CD4-positive, alpha-beta T cell treated with Interleukin-2 at 100 ng/mL for 4 hours (primary cell): ENCODE data around the gene GDF11.
"Not testable (repeated sequence)": the region's sequence is repeated elsewhere in the genome, so short reads cannot be mapped to it uniquely, and the experiment has no call there.

Experiments
- DNase-seq: peaks from one replicate; pipeline ENCODE4 v3.0.0-alpha.2; 2020; ENCODE audit warnings: low spot score

GDF11 gene

DNA sequence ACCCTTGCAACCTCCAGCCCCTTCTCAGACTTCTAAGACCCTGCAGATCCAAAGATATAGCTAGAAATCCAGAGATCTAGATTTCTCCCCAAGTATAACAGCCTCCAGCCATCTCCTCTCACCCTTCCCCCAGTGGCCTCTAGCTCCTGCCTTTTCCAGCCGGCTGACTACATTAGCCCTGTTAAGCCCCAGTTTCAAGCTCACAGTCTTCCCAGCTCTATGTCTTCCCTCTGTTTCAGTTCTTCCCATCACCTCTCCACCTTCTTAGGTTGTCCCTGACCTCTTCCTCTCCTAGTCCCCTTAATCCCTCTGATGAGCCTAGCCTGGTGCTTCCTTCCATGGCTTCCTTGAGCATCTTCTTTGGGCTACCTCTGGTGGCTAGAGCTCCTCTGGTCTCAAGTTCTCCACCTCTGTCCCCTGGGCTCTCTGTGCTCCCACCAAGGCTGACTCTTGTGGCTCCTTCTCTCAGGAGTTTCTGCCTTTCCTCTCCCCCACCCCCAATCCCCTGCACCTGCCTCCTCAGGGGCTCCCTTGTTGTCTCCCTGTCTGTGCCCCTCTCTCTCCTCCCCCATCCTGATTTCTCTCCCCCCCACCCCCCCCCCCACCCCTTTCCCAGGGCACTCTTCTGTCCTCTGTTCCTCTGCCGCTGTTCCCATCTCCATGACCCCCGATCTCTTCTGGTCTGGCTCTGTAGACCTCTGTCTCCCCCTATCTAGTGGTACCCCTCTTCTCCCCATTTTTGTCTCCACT is 816 bp upstream of the GDF11 start:
- no peak for DNase-seq

GRCh38 chr12:55743406-55744339 is 751 bp downstream of the GDF11 start:
- peak; percentile 45 for DNase-seq

DNA sequence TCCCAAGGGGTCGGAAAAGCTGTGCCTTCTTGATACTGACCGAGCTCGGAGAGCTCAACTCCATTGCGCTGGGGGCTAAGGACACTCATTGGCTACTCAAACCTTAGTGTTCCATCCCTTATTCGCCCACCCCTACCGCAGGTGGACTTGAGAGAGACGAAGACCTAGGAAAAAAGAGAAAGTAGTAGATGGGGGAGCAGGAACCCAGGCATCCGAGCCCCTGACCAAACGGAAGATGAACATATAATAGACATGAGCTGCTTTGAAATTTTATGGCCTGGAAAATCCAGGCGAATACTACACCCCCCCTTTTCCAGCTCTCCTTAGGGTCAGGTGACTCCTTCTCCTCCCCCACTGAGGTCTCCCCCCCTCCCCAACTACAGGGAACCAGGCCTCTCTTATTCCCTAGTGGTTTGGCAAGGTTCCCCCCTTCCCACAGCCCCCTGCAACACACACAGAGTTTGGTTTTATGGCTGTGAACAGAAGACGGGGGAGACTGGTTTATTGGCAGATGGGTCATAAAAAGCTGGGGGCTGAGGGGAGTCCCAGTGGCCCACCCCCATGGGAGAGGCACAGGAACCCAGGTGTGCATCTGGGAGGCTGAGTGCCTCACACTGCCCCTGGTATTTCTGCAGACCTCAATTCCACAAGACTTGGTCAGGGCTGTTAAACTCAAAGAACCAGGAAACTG is 1.6 kb downstream of the GDF11 start:
- DNase-seq: no peak

- no peak for DNase-seq
These were observed 2.6 kb downstream of the GDF11 start for GRCh38 chr12:55745361-55746173.

DNA sequence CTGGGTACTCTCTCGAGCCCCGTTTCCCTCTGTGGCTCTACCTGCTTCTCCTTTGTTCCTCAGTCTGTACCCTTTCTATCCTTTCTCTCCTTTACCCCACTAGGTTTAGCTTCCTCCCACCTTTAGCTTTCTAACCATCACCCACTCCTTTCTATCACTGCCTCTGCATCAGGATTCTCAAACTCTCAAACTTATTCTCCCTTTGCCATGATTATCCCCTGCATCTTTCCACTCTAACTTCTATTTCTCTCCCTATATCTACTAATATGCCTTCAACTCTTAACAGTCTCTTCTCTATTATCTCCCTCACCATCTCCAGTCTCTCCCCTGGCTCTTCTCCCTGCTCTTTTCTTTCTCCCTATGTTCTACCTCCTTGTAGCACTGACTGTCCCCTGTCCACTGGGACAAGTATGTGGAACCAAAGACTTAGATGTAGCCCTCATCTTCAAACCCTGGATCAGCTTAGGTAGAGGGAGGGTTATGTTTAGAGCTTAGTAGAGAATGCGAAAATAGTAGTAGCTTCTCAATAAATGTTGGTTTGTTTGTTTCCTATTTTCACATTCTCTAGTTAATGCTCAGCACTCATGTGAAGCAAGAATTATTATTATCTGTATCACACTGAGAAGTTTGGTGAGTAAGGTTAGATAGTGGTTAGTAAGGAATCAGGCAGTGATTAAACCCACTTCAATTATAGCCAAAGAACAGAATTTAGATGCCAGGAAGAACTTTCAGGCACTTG is 3.4 kb downstream of the GDF11 start:
- DNase-seq: no peak

- no peak for DNase-seq
These were observed 4.0 kb downstream of the GDF11 start for GRCh38 chr12:55746913-55747231.

DNA sequence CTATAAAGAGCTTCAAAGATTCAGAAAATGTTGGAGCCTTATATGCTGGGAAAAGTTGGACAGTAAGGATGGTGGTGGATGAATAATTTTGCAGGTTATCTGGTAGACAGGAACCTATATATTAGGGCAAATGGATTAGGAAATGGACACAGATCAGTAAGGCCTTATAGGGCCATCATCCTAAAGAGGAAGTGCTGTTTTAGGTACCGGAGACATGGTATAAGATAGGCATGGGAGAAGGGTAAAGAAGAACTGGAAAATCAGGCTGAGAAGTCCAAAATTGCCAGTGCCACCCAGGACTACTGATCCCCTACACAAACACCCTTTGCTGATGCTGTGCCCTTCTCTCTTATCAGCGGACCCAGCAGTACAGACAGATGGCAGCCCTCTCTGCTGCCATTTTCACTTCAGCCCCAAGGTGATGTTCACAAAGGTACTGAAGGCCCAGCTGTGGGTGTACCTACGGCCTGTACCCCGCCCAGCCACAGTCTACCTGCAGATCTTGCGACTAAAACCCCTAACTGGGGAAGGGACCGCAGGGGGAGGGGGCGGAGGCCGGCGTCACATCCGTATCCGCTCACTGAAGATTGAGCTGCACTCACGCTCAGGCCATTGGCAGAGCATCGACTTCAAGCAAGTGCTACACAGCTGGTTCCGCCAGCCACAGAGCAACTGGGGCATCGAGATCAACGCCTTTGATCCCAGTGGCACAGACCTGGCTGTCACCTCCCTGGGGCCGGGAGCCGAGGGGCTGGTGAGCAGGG is 5.5 kb downstream of the GDF11 start:
- no peak for DNase-seq

- no peak for DNase-seq
These were observed 12.3 kb downstream of the GDF11 start for GRCh38 chr12:55755246-55755645.

- no peak for DNase-seq
These were observed 14.8 kb downstream of the GDF11 start for GRCh38 chr12:55757701-55758100.

- DNase-seq: not testable (repeated sequence)
These were observed 15.7 kb downstream of the GDF11 start for GRCh38 chr12:55758575-55758974.

DNA sequence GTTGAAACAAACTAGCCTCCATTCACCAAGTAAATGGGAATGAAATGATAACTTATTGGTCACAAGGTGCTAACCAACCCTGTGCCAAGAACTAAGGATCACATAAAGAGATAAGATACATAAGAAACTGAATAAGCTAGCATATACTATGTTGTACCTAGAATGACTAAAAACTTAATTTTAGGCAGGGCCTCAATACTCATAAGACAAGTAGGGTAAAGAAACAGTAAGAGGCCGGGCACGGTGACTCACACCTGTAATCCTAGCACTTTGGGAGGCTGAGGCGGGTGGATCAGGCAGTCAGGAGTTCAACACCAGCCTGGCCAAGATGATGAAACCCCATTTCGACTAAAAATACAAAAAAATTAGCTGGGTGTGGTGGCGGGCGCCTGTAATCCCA is 17.7 kb downstream of the GDF11 start:
- no peak for DNase-seq

DNA sequence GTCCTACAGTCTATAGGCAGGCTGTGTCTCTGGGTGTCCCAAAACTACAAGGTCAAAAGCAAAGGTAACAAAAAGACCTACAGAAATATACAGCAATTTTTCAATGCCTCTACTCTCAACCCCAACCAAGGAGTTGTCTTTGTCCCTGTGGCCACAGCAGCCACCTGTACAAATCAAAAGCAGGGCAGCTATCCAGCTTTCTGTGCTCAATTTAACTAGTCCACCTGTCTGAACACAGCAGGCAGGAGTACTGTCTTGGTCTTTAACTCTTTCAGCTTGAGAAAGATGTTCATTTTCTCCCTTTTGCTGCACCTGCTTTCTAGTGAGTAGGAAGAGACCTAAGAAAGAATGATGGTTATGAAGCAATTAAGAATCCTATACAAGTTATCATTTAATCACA is 19.7 kb downstream of the GDF11 start:
- DNase-seq: no peak

GRCh38 chr12:55765736-55766290 is 22.9 kb downstream of the GDF11 start:
- DNase-seq: no peak

GRCh38 chr12:55767156-55767555 is 24.2 kb downstream of the GDF11 start:
- DNase-seq: no peak

DNA sequence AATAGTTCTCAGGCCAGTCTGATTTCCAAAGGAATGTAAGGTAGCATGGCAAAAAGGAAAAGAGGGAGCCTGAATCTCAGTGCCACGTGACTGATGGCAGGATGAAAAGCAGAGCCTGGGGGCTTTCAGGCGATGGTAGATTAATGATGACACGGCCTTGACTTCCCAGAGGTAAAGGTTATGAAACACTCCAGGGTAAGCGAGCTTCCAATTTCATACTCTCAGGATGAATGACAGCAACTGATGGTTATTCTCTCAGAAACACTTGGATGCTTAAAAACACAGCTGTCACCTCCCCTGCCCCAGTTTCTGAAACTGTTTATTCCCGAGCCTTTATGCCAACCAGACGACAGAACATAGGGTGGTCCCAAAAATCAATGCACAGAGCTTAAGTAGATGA is 28.8 kb downstream of the GDF11 start:
- no peak for DNase-seq

- DNase-seq: no peak
These were observed 34.9 kb downstream of the GDF11 start for GRCh38 chr12:55777856-55778255.

DNA sequence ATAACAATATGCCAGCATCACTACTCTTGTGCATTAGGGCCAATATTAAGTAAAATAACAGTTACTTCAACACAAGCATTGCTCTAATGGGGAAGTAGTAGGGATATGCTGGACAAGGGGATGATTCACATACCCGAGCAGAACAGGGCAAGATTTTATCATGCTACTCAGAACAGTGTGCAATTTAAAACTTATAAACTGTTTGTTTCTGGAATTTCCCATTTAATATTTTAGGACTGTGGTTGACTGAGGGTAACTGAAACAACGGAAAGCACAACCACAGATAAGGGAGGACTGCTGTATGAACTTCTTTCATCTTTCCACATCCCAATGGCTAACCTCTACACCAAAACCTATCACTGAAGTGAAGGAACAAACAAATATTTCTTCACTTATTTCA is 37.8 kb downstream of the GDF11 start:
- peak; percentile 4 for DNase-seq

DNA sequence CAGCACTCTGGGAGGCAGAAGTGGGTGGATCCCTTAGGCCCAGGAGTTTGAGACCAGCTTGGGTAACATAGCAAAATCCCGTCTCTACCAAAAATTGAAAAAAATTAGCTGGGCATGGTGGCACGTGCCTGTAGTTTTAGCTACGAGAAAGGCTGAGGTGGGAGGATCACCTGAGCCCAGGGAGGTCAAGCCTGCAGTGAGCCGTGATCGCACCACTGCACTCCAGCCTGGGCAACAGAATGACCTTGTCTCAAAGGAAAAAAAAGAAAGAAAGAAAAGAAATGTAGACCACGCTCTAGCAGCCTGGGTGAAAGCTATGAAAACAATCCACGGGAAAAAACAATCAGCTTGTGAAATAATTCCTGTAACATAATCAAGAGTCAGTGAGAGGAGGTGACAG is 45.6 kb downstream of the GDF11 start:
- no peak for DNase-seq

- DNase-seq: no peak
These were observed 46.2 kb downstream of the GDF11 start for GRCh38 chr12:55789171-55789570.

- DNase-seq: no peak
These were observed 47.0 kb downstream of the GDF11 start for GRCh38 chr12:55789893-55790292.
